ENCODE data around the gene TJP1.
"Not testable (repeated sequence)": the region's sequence is repeated elsewhere in the genome, so short reads cannot be mapped to it uniquely, and the experiment has no call there.

The TJP1 gene

GRCh38 chr15:29672446-29672845 lies 149.8 kb downstream of the TJP1 start:
- peaks cover 47% of the 10 kb centered on the region for H3K4me1 ChIP-seq (ENCODE audit: control insufficient read depth, insufficient read depth, low read length)
- H3K36me3 ChIP-seq (ENCODE audit: control insufficient read depth, insufficient read depth, low read length): no peaks in the 10 kb centered on the region
- no peaks in the 10 kb centered on the region for H3K27me3 ChIP-seq (ENCODE audit: control insufficient read depth, insufficient read depth, low read length)
- no peaks in the 10 kb centered on the region for H3K9me3 ChIP-seq (ENCODE audit: control insufficient read depth, low read length)
- no peak overlapping the region for H3K9ac ChIP-seq (ENCODE audit: low read length)
- no peak overlapping the region for H3K4me3 ChIP-seq (ENCODE audit: low read length)

GRCh38 chr15:29672046-29672445 lies 150.2 kb downstream of the TJP1 start:
- H3K4me1 ChIP-seq (ENCODE audit: control insufficient read depth, insufficient read depth, low read length): peaks cover 45% of the 10 kb centered on the region
- not testable (repeated sequence) for H3K9me3 ChIP-seq (ENCODE audit: control insufficient read depth, low read length); H3K27me3 ChIP-seq (ENCODE audit: control insufficient read depth, insufficient read depth, low read length); H3K9ac ChIP-seq (ENCODE audit: low read length); H3K36me3 ChIP-seq (ENCODE audit: control insufficient read depth, insufficient read depth, low read length); H3K4me3 ChIP-seq (ENCODE audit: low read length)

GRCh38 chr15:29670998-29671981 lies 151.0 kb downstream of the TJP1 start:
- peak overlapping the region; percentile 47 for H3K9ac ChIP-seq (ENCODE audit: low read length)
- no peaks in the 10 kb centered on the region for H3K9me3 ChIP-seq (ENCODE audit: control insufficient read depth, low read length)
- H3K27me3 ChIP-seq (ENCODE audit: control insufficient read depth, insufficient read depth, low read length): no peaks in the 10 kb centered on the region
- no peaks in the 10 kb centered on the region for H3K36me3 ChIP-seq (ENCODE audit: control insufficient read depth, insufficient read depth, low read length)
- H3K4me1 ChIP-seq (ENCODE audit: control insufficient read depth, insufficient read depth, low read length): peaks cover 38% of the 10 kb centered on the region
- no peak overlapping the region for H3K4me3 ChIP-seq (ENCODE audit: low read length)

GRCh38 chr15:29670266-29670665 lies 152.0 kb downstream of the TJP1 start:
- Histone ChIP-seq H3K4me1 (ENCODE audit: control insufficient read depth, insufficient read depth, low read length) (peaks cover 33% of the 10 kb centered on the region), H3K9ac (ENCODE audit: low read length) (peak overlapping the region; percentile 8), H3K9me3 (ENCODE audit: control insufficient read depth, low read length) (no peaks in the 10 kb centered on the region), H3K4me3 (ENCODE audit: low read length) (no peak overlapping the region), H3K27me3 (ENCODE audit: control insufficient read depth, insufficient read depth, low read length) (no peaks in the 10 kb centered on the region), H3K36me3 (ENCODE audit: control insufficient read depth, insufficient read depth, low read length) (no peaks in the 10 kb centered on the region)

GRCh38 chr15:29669823-29670222 lies 152.4 kb downstream of the TJP1 start:
- H3K36me3 ChIP-seq (ENCODE audit: control insufficient read depth, insufficient read depth, low read length): no peaks in the 10 kb centered on the region
- H3K4me1 ChIP-seq (ENCODE audit: control insufficient read depth, insufficient read depth, low read length): peaks cover 33% of the 10 kb centered on the region
- no peak overlapping the region for H3K9ac ChIP-seq (ENCODE audit: low read length)
- no peak overlapping the region for H3K4me3 ChIP-seq (ENCODE audit: low read length)
- no peaks in the 10 kb centered on the region for H3K27me3 ChIP-seq (ENCODE audit: control insufficient read depth, insufficient read depth, low read length)
- no peaks in the 10 kb centered on the region for H3K9me3 ChIP-seq (ENCODE audit: control insufficient read depth, low read length)

- Histone ChIP-seq H3K4me1 (ENCODE audit: control insufficient read depth, insufficient read depth, low read length) (peaks cover 29% of the 10 kb centered on the region), H3K36me3 (ENCODE audit: control insufficient read depth, insufficient read depth, low read length) (no peaks in the 10 kb centered on the region), H3K9me3 (ENCODE audit: control insufficient read depth, low read length) (no peaks in the 10 kb centered on the region), H3K4me3 (ENCODE audit: low read length) (no peak overlapping the region), H3K27me3 (ENCODE audit: control insufficient read depth, insufficient read depth, low read length) (no peaks in the 10 kb centered on the region), H3K9ac (ENCODE audit: low read length) (no peak overlapping the region)
Measured at GRCh38 chr15:29668120-29668602, 154.1 kb downstream of the TJP1 start.

GRCh38 chr15:29666241-29666640 lies 156.0 kb downstream of the TJP1 start:
- peaks cover 12% of the 10 kb centered on the region for H3K4me1 ChIP-seq (ENCODE audit: control insufficient read depth, insufficient read depth, low read length)
- H3K27me3 ChIP-seq (ENCODE audit: control insufficient read depth, insufficient read depth, low read length): no peaks in the 10 kb centered on the region
- no peak overlapping the region for H3K4me3 ChIP-seq (ENCODE audit: low read length)
- H3K9me3 ChIP-seq (ENCODE audit: control insufficient read depth, low read length): no peaks in the 10 kb centered on the region
- H3K9ac ChIP-seq (ENCODE audit: low read length): no peak overlapping the region
- H3K36me3 ChIP-seq (ENCODE audit: control insufficient read depth, insufficient read depth, low read length): no peaks in the 10 kb centered on the region

GRCh38 chr15:29665444-29666003 lies 156.7 kb downstream of the TJP1 start:
- Histone ChIP-seq H3K4me3 (ENCODE audit: low read length) (no peak overlapping the region), H3K36me3 (ENCODE audit: control insufficient read depth, insufficient read depth, low read length) (no peaks in the 10 kb centered on the region), H3K4me1 (ENCODE audit: control insufficient read depth, insufficient read depth, low read length) (peaks cover 8% of the 10 kb centered on the region), H3K9me3 (ENCODE audit: control insufficient read depth, low read length) (no peaks in the 10 kb centered on the region), H3K27me3 (ENCODE audit: control insufficient read depth, insufficient read depth, low read length) (no peaks in the 10 kb centered on the region), H3K9ac (ENCODE audit: low read length) (no peak overlapping the region)

- no peaks in the 10 kb centered on the region for H3K4me1 ChIP-seq (ENCODE audit: control insufficient read depth, insufficient read depth, low read length)
- no peaks in the 10 kb centered on the region for H3K27me3 ChIP-seq (ENCODE audit: control insufficient read depth, insufficient read depth, low read length)
- H3K9ac ChIP-seq (ENCODE audit: low read length): no peak overlapping the region
- H3K4me3 ChIP-seq (ENCODE audit: low read length): no peak overlapping the region
- H3K9me3 ChIP-seq (ENCODE audit: control insufficient read depth, low read length): no peaks in the 10 kb centered on the region
- H3K36me3 ChIP-seq (ENCODE audit: control insufficient read depth, insufficient read depth, low read length): no peaks in the 10 kb centered on the region
Measured at GRCh38 chr15:29664406-29664805, 157.9 kb downstream of the TJP1 start.

GRCh38 chr15:29657476-29657817 lies 164.8 kb downstream of the TJP1 start:
- not testable (repeated sequence) for H3K27me3 ChIP-seq (ENCODE audit: control insufficient read depth, insufficient read depth, low read length); H3K4me1 ChIP-seq (ENCODE audit: control insufficient read depth, insufficient read depth, low read length); H3K36me3 ChIP-seq (ENCODE audit: control insufficient read depth, insufficient read depth, low read length); H3K9me3 ChIP-seq (ENCODE audit: control insufficient read depth, low read length); H3K4me3 ChIP-seq (ENCODE audit: low read length); H3K9ac ChIP-seq (ENCODE audit: low read length)

GRCh38 chr15:29656636-29657475 lies 165.4 kb downstream of the TJP1 start:
- Histone ChIP-seq H3K4me3 (ENCODE audit: low read length) (no peak overlapping the region), H3K27me3 (ENCODE audit: control insufficient read depth, insufficient read depth, low read length) (no peaks in the 10 kb centered on the region), H3K36me3 (ENCODE audit: control insufficient read depth, insufficient read depth, low read length) (no peaks in the 10 kb centered on the region), H3K9ac (ENCODE audit: low read length) (no peak overlapping the region), H3K9me3 (ENCODE audit: control insufficient read depth, low read length) (no peaks in the 10 kb centered on the region), H3K4me1 (ENCODE audit: control insufficient read depth, insufficient read depth, low read length) (no peaks in the 10 kb centered on the region)

- Histone ChIP-seq H3K9me3 (ENCODE audit: control insufficient read depth, low read length) (no peaks in the 10 kb centered on the region), H3K36me3 (ENCODE audit: control insufficient read depth, insufficient read depth, low read length) (no peaks in the 10 kb centered on the region), H3K27me3 (ENCODE audit: control insufficient read depth, insufficient read depth, low read length) (no peaks in the 10 kb centered on the region), H3K4me3 (ENCODE audit: low read length) (no peak overlapping the region), H3K9ac (ENCODE audit: low read length) (no peak overlapping the region), H3K4me1 (ENCODE audit: control insufficient read depth, insufficient read depth, low read length) (no peaks in the 10 kb centered on the region)
Measured at GRCh38 chr15:29652595-29652994, 169.7 kb downstream of the TJP1 start.

All from mucosa of stomach (tissue), 1 donor.